SU-DHL-6 (cell line): ENCODE results near the gene SIK3.
A peak's percentile ranks its signal among the peaks of the same experiment; 100 is the strongest.

Experiments used
- H2AFZ ChIP-seq: fragments of 200-600 bp; sonication (generic); 2 replicates; pipeline ENCODE4 v1.6.1; 2014; ENCODE audit warnings: low read depth, mild to moderate bottlenecking, moderate library complexity, mixed read lengths, antibody characterized with exemption, low read length; ENCODE audit not compliant: severe bottlenecking
- H3F3A ChIP-seq: fragments of 200-600 bp; shearing (Covaris generic); 2 replicates; pipeline ENCODE4 v1.6.0; 2016; ENCODE audit warnings: antibody characterized with exemption, mild to moderate bottlenecking; ENCODE audit not compliant: insufficient read depth
- H3K27ac ChIP-seq: fragments of 200-600 bp; sonication (generic); 2 replicates; pipeline ENCODE4 v1.5.1; 2016; ENCODE audit warnings: low read depth, mild to moderate bottlenecking, low read length, moderate library complexity, mixed read lengths
- H3K27me3 ChIP-seq: fragments of 200-600 bp; sonication (generic), shearing (Covaris generic); 2 replicates; pipeline ENCODE4 v1.6.0; 2014; ENCODE audit warnings: mild to moderate bottlenecking, low read length
- H3K36me3 ChIP-seq: fragments of 200-600 bp; sonication (generic); 2 replicates; pipeline ENCODE4 v1.6.1; 2014; ENCODE audit warnings: mild to moderate bottlenecking, low read length, mixed read lengths
- H3K4me2 ChIP-seq: fragments of 300-600, 200-600 bp; shearing (Covaris generic), sonication (generic); 2 replicates; pipeline ENCODE4 v1.6.0; 2014; ENCODE audit warnings: low read length, low read depth, mild to moderate bottlenecking; ENCODE audit not compliant: poor library complexity, severe bottlenecking
- H3K4me3 ChIP-seq: fragments of 200-600 bp; sonication (generic); 2 replicates; pipeline ENCODE4 v1.5.1; 2014; ENCODE audit warnings: antibody characterized with exemption, low read length, mild to moderate bottlenecking, mixed read lengths; ENCODE audit not compliant: insufficient read depth, poor library complexity, severe bottlenecking
- H3K79me2 ChIP-seq: fragments of 200-600 bp; sonication (generic); 2 replicates; pipeline ENCODE4 v1.6.1; 2014; ENCODE audit warnings: mild to moderate bottlenecking, low read length, moderate library complexity; ENCODE audit not compliant: insufficient read depth
- H3K9ac ChIP-seq: fragments of 200-600 bp; sonication (generic); 2 replicates; pipeline ENCODE4 v1.7.0; 2014; ENCODE audit warnings: mild to moderate bottlenecking, low read length
- H3K9me2 ChIP-seq: fragments of 200-600 bp; sonication (generic); replicated peaks from 2 replicates; pipeline ENCODE4 v1.6.1; 2014; ENCODE audit warnings: low read length; ENCODE audit not compliant: insufficient read depth
- H3K9me3 ChIP-seq: fragments of 200-600 bp; sonication (generic); 2 replicates; pipeline ENCODE4 v1.6.1; 2014; ENCODE audit warnings: low read length, mixed read lengths; ENCODE audit not compliant: insufficient read depth
- H4K20me1 ChIP-seq: fragments of 200-600 bp; sonication (generic); 2 replicates; pipeline ENCODE4 v1.6.1; 2014; ENCODE audit warnings: low read depth, mild to moderate bottlenecking, antibody characterized with exemption, low read length, moderate library complexity, mixed read lengths
- CTCF ChIP-seq: fragments of 200-600 bp; sonication (generic); IDR thresholded peaks from one replicate; pipeline ENCODE4 v1.5.1; 2017; ENCODE audit warnings: antibody characterized with exemption, mild to moderate bottlenecking, low read length, moderate library complexity; ENCODE audit not compliant: insufficient read depth, poor library complexity, severe bottlenecking
- EZH2phosphoT487 ChIP-seq: fragments of 200-600 bp; sonication (generic), shearing (Covaris generic); conservative IDR thresholded peaks from 2 replicates; pipeline ENCODE4 v1.6.1; 2018; ENCODE audit warnings: mild to moderate bottlenecking, antibody characterized with exemption, low read length, moderate library complexity, mixed read lengths

The SIK3 gene

GRCh38 chr11:116981266-116981885, 116.9 kb downstream of the SIK3 start:
- Histone ChIP-seq H3K9me3 (no peaks in the 10 kb centered on the region), H3K27ac (no peak overlapping the region), H3F3A (no peaks in the 10 kb centered on the region), H3K4me3 (no peak overlapping the region), H3K9me2 (no peaks in the 10 kb centered on the region), H3K4me2 (peak overlapping the region; percentile 26), H2AFZ (no peak overlapping the region), H4K20me1 (peaks cover 4% of the 10 kb centered on the region; the same call in 1 of the 2 replicates), H3K79me2 (no peaks in the 10 kb centered on the region; the same call in 1 of the 2 replicates), H3K36me3 (0 out of 2 replicates have a peak, but pooled peaks cover 2% of the 10 kb centered on the region), H3K9ac (no peak overlapping the region), H3K27me3 (no peaks in the 10 kb centered on the region)
- TF ChIP-seq EZH2phosphoT487 (no peak), CTCF (no peak)

- TF ChIP-seq CTCF (no peak), EZH2phosphoT487 (no peak)
- Histone ChIP-seq H3K9ac (no peak overlapping the region), H2AFZ (no peak overlapping the region), H4K20me1 (0 out of 2 replicates have a peak, but pooled peaks cover 5% of the 10 kb centered on the region), H3K27ac (no peak overlapping the region), H3K9me2 (no peaks in the 10 kb centered on the region), H3K9me3 (no peaks in the 10 kb centered on the region), H3K79me2 (no peaks in the 10 kb centered on the region), H3K27me3 (no peaks in the 10 kb centered on the region), H3F3A (no peaks in the 10 kb centered on the region), H3K4me3 (no peak overlapping the region), H3K4me2 (no peak overlapping the region), H3K36me3 (0 out of 2 replicates have a peak, but pooled peaks cover 2% of the 10 kb centered on the region)
Measured at GRCh38 chr11:116980136-116980793, 118.0 kb downstream of the SIK3 start.

- no peaks in the 10 kb centered on the region for H3K79me2 ChIP-seq
- H4K20me1 ChIP-seq, result 0 out of 2 replicates have a peak, but pooled peaks cover 8% of the 10 kb centered on the region
- H3K9me3 ChIP-seq, result no peaks in the 10 kb centered on the region
- H3K9ac ChIP-seq, result no peak overlapping the region
- no peaks in the 10 kb centered on the region for H3F3A ChIP-seq
- no peak overlapping the region for H3K4me3 ChIP-seq
- 0 out of 2 replicates have a peak, but pooled peaks cover 2% of the 10 kb centered on the region for H3K36me3 ChIP-seq
- no peak overlapping the region for H3K27ac ChIP-seq
- H3K9me2 ChIP-seq, result no peaks in the 10 kb centered on the region
- no peaks in the 10 kb centered on the region for H3K27me3 ChIP-seq
- TF ChIP-seq CTCF, result no peak
- no peak for TF ChIP-seq EZH2phosphoT487
- H3K4me2 ChIP-seq, result no peak overlapping the region
- H2AFZ ChIP-seq, result no peak overlapping the region
Measured at GRCh38 chr11:116976941-116977570, 121.2 kb downstream of the SIK3 start.
